ENCODE measurements around the gene CBARP.

Gene CBARP

DNA sequence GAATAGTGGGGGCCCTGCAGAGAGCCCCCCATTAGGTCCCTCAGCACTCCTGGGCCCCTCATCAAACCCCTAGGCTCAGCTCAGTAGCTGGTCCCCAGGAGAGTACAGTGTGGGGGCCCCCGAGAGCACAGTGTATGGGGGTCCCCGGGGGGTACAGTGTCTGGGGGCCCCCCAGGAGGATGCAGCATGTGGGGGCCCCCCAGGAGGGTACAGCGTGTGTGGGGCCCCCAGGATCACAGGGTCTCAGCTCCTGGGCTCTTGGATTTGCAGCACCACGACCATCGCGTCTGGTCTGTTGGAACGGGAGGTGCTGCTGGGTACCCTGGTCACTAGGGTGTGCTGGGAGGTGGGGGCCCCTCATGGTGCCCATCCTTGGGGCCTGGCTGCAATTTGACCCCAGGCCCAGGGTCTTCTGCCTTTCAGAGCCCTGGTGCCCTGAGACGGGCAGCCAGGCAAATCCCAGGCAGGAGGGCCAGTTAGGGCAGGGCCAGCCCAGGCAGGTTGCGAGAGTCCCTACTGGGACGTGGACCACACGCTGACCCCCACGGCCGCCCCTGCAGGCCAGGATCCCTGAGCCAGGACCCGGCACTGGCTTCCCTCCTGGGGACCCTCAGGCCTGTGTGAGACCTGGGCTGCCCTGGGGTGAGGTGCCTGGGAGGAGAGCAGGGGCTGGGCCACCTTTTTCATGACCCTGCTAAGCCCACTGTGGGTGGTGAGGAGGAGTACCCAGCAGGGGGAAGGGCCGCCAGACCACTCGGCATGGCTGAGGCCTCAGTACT is 13.6 kb downstream of the CBARP start:
- in situ Hi-C loops (cut with MboI; ENCODE audit: low pct_unique_long_range_greater_than_20kb, low sequenced_read_pairs, unreplicated experiment), result no loop called here
- TF ChIP-seq, protein P1, sequence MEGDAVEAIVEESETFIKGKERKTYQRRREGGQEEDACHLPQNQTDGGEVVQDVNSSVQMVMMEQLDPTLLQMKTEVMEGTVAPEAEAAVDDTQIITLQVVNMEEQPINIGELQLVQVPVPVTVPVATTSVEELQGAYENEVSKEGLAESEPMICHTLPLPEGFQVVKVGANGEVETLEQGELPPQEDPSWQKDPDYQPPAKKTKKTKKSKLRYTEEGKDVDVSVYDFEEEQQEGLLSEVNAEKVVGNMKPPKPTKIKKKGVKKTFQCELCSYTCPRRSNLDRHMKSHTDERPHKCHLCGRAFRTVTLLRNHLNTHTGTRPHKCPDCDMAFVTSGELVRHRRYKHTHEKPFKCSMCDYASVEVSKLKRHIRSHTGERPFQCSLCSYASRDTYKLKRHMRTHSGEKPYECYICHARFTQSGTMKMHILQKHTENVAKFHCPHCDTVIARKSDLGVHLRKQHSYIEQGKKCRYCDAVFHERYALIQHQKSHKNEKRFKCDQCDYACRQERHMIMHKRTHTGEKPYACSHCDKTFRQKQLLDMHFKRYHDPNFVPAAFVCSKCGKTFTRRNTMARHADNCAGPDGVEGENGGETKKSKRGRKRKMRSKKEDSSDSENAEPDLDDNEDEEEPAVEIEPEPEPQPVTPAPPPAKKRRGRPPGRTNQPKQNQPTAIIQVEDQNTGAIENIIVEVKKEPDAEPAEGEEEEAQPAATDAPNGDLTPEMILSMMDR (IDR thresholded peaks at IDR 0.05; ENCODE audit: extremely low read depth, insufficient read depth, missing control alignments), result no peak
- DNase-seq (ENCODE audit: low spot score), result no peak

DNA sequence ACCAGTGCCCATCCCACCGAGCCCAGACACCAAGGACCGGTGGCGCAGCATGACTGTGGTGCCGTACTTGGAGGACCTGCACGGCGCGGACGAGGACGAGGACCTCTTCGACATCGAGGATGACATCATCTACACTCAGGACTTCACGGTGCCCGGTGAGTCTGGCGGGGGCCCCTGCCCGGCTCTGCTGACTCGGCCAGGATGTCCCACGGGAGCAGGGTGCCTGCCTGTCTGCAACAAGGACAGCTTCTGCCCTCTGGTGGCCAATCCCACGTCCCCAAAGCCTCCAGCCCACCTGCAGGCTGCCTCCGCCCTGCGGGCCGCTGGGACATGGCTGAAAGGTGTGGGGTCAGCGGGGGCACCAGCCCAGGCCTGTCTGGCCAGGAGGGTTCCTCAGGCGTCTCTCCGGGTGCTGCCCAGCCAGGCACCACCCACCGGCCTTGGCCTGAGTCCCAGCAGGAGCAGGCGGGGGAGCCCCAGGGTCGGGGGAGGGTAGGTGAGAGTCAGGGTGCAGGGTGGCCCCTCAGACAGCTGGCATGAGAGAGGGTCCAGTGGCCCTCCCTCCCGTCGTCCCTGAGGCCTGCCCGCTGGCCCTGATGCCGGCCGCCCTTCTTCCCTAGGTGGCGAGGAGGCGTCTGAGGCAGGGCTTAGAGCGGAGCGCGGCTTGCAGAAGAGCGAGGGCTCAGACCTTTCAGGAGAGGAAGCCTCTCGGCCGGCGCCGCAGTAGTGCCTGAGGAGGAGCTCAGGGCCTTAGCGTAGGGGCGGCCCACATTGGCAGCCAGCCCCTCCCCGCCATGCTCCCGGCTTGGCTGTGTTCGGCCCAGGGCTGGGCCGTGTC is 14.6 kb downstream of the CBARP start:
- TF ChIP-seq, protein P1 (IDR thresholded peaks at IDR 0.05; ENCODE audit: extremely low read depth, insufficient read depth, missing control alignments), result peak; percentile 58
- in situ Hi-C loops (cut with MboI; ENCODE audit: low pct_unique_long_range_greater_than_20kb, low sequenced_read_pairs, unreplicated experiment), result no loop called here
- peak; percentile 83 for DNase-seq (ENCODE audit: low spot score)

DNA sequence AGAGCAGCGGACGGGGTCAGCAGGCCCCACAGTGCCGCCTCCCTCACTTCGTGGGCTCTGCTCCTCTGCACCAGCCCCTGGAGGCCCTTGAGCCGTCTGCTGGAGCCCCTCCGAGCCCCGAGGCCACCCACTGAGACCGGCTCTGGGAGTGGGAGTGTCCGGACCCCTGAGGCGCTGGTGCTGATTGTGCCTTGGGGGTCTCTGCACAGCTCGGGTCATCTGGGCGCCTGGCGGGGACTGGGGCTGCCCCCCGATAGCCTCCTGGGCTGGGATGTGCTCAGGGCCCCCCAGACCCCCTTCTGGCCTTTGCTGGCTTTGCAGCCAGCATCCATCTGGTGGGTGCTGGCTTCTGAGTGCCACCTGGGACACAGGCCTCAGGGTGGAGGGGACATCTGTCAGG is 15.4 kb downstream of the CBARP start:
- no peak for DNase-seq (ENCODE audit: low spot score)
- in situ Hi-C loops (cut with MboI; ENCODE audit: low pct_unique_long_range_greater_than_20kb, low sequenced_read_pairs, unreplicated experiment), result no loop called here
- TF ChIP-seq, protein P1 (IDR thresholded peaks at IDR 0.05; ENCODE audit: extremely low read depth, insufficient read depth, missing control alignments), result no peak

DNA sequence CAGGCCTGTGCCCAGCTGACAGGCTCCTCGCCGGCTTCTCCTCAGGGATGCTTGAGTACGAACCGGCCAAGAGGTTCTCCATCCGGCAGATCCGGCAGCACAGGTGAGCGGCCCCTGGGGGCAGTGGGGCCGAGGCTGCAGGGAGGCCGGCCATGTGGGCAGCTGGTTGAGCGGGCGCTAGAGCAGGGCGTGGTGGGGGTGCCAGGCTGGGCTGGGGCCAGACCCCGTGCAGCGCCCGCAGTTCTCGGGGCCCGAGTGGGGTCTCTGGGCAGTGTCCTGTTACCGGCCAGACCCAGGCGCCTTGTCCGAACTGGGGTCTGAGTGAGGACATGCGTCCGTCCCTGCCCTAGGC is 15.9 kb downstream of the CBARP start:
- in situ Hi-C loops (cut with MboI; ENCODE audit: low pct_unique_long_range_greater_than_20kb, low sequenced_read_pairs, unreplicated experiment), result no loop called here
- TF ChIP-seq, protein P1 (IDR thresholded peaks at IDR 0.05; ENCODE audit: extremely low read depth, insufficient read depth, missing control alignments), result no peak
- DNase-seq (ENCODE audit: low spot score), result no peak

DNA sequence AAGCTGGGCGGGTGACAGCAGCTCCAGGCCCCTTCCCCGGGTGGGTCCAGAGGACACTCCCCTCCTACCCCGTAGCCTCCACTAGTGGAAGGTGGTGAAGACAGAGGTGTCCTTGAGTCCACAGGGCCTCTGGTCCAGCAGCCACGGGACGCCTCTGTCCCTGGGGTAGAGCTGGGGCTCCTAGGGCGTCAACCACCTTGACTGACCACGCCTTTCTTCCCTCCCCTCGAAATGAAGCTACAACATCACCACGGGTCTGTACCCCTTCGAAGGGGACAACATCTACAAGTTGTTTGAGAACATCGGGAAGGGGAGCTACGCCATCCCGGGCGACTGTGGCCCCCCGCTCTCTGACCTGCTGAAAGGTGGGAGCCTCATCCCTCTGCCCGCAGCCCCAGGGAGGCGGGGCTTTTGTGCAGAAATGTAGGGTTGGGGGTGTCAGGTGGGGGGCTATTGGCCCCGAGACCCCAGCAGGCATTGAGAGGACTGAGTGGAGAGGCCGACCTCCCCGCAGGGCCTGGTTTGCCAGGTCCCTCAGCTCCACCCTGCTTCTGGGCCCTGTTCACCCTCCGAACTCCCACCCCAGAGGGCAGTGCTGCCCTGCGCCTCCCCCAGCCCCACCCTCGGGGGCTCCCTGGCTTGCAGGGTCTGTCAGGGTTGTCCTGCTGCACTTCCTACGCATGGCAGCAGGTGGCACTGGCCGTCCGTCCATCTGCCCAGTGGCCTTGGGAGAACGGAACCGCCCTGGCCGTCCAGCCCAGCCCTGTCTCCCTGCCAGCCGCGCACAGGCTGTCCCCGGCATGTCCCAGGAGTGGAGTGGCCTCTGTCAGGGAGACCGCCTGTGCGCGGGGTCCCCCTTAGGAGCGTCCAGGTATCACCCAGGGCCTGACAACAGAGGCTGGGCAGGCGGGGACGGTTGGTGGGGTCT is 16.6 kb downstream of the CBARP start:
- TF ChIP-seq, protein P1 (IDR thresholded peaks at IDR 0.05; ENCODE audit: extremely low read depth, insufficient read depth, missing control alignments), result peak; percentile 57
- in situ Hi-C loops (cut with MboI; ENCODE audit: low pct_unique_long_range_greater_than_20kb, low sequenced_read_pairs, unreplicated experiment), result no loop called here
- DNase-seq (ENCODE audit: low spot score), result no peak

DNA sequence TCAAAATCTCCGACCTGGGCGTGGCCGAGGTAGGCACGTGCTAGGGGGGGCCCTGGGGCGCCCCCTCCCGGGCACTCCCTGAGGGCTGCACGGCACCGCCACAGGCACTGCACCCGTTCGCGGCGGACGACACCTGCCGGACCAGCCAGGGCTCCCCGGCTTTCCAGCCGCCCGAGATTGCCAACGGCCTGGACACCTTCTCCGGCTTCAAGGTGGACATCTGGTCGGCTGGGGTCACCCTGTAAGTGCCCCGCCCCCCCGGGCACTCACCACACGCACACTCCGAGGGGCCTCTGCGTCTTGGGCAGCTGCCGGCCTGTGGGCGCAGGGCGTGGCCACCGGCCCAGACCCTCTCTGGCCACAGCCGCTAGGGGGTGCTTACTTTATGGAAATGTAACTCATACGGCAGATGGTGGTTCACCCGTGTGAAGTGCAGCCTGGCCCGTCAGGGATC is 17.3 kb downstream of the CBARP start:
- in situ Hi-C loops (cut with MboI; ENCODE audit: low pct_unique_long_range_greater_than_20kb, low sequenced_read_pairs, unreplicated experiment), result no loop called here
- TF ChIP-seq, protein P1 (IDR thresholded peaks at IDR 0.05; ENCODE audit: extremely low read depth, insufficient read depth, missing control alignments), result no peak
- no peak for DNase-seq (ENCODE audit: low spot score)
